ENCODE results near the gene LHFPL2. TPM values are rescaled to one million over a fixed set of nuclear protein-coding genes. Genes with fewer than 3 reads are reported as not detected.

The LHFPL2 gene
- polyA plus RNA-seq, 3 donors, result 3.7 to 11.6 (median 7.3) TPM

- 50% methylated on average over 1 of the region's 5 CpGs for WGBS (ENCODE audit: insufficient coverage)
- no peaks in the 10 kb centered on the region for H3K79me2 ChIP-seq (ENCODE audit: insufficient read depth, low read length)
- Mint-ChIP-seq H3K27me3 (ENCODE audit: low read depth in 3 of 3) (peaks cover 0 to 4% (median 3%) of the 10 kb centered on the region in 3 donors), H3K4me3 (no peak overlapping the region), H3K9me3 (no peaks in the 10 kb centered on the region), H3K27ac (peak overlapping the region in 1 of 7 donors; percentile 4), H3K4me1 (peaks cover 66% of the 10 kb centered on the region), H3K36me3 (peaks cover 0 to 6% of the 10 kb centered on the region in 2 donors)
- DNase-seq, result peak in 2 of 3 donors; percentile 48 to 64
- no peak overlapping the region for H2AFZ ChIP-seq (ENCODE audit: insufficient read depth, low read depth, low read length, poor library complexity, severe bottlenecking)
- H3K27ac ChIP-seq (ENCODE audit: low read depth in 1 of 2, low read length in 2 of 2), result no peak overlapping the region
- TF ChIP-seq, protein P1, sequence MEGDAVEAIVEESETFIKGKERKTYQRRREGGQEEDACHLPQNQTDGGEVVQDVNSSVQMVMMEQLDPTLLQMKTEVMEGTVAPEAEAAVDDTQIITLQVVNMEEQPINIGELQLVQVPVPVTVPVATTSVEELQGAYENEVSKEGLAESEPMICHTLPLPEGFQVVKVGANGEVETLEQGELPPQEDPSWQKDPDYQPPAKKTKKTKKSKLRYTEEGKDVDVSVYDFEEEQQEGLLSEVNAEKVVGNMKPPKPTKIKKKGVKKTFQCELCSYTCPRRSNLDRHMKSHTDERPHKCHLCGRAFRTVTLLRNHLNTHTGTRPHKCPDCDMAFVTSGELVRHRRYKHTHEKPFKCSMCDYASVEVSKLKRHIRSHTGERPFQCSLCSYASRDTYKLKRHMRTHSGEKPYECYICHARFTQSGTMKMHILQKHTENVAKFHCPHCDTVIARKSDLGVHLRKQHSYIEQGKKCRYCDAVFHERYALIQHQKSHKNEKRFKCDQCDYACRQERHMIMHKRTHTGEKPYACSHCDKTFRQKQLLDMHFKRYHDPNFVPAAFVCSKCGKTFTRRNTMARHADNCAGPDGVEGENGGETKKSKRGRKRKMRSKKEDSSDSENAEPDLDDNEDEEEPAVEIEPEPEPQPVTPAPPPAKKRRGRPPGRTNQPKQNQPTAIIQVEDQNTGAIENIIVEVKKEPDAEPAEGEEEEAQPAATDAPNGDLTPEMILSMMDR (IDR thresholded peaks at IDR 0.05), result peak; percentile 59
- H3K36me3 ChIP-seq (replicated peaks in 1 of 2; ENCODE audit: control insufficient read depth in 1 of 2, insufficient read depth in 2 of 2, low read length in 2 of 2), result no peaks in the 10 kb centered on the region
- no peaks in the 10 kb centered on the region for H3K9me3 ChIP-seq (replicated peaks in 1 of 2; ENCODE audit: control insufficient read depth in 1 of 2, insufficient read depth in 1 of 2, low read length in 2 of 2)
- H3K4me1 ChIP-seq (ENCODE audit: control insufficient read depth in 1 of 2, insufficient read depth in 2 of 2, low read length in 2 of 2), result peaks cover 56 to 58% of the 10 kb centered on the region in 2 donors
- H3K27me3 ChIP-seq (ENCODE audit: control insufficient read depth in 2 of 2, insufficient read depth in 2 of 2, low read length in 2 of 2), result no peaks in the 10 kb centered on the region
- H3K9ac ChIP-seq (ENCODE audit: insufficient read depth, low read length, poor library complexity, severe bottlenecking), result no peak overlapping the region
- H3K4me2 ChIP-seq (replicated peaks; ENCODE audit: extremely low read depth, low read length, poor library complexity, severe bottlenecking), result no peak overlapping the region
- H3K4me3 ChIP-seq (replicated peaks in 1 of 3; ENCODE audit: low read depth in 2 of 3, low read length in 3 of 3), result no peak overlapping the region
- intact Hi-C loops (cut with micrococcal nuclease), result no loop called here
- H4K20me1 ChIP-seq (ENCODE audit: insufficient read depth, low read length), result no peaks in the 10 kb centered on the region
Observed at GRCh38 chr5:78537821-78538220, 110.8 kb downstream of the LHFPL2 start.

- 75% methylated on average over 4 of the region's 5 CpGs for WGBS (ENCODE audit: insufficient coverage)
- Histone ChIP-seq H3K9ac (ENCODE audit: insufficient read depth, low read length, poor library complexity, severe bottlenecking) (no peak overlapping the region), H3K4me1 (ENCODE audit: control insufficient read depth in 1 of 2, insufficient read depth in 2 of 2, low read length in 2 of 2) (peaks cover 53 to 58% of the 10 kb centered on the region in 2 donors), H3K36me3 (replicated peaks in 1 of 2; ENCODE audit: control insufficient read depth in 1 of 2, insufficient read depth in 2 of 2, low read length in 2 of 2) (no peaks in the 10 kb centered on the region), H3K4me2 (replicated peaks; ENCODE audit: extremely low read depth, low read length, poor library complexity, severe bottlenecking) (no peak overlapping the region), H3K27me3 (ENCODE audit: control insufficient read depth in 2 of 2, insufficient read depth in 2 of 2, low read length in 2 of 2) (no peaks in the 10 kb centered on the region), H3K27ac (ENCODE audit: low read depth in 1 of 2, low read length in 2 of 2) (no peak overlapping the region), H3K79me2 (ENCODE audit: insufficient read depth, low read length) (no peaks in the 10 kb centered on the region), H4K20me1 (ENCODE audit: insufficient read depth, low read length) (no peaks in the 10 kb centered on the region), H3K4me3 (replicated peaks in 1 of 3; ENCODE audit: low read depth in 2 of 3, low read length in 3 of 3) (no peak overlapping the region), H2AFZ (ENCODE audit: insufficient read depth, low read depth, low read length, poor library complexity, severe bottlenecking) (no peak overlapping the region), H3K9me3 (replicated peaks in 1 of 2; ENCODE audit: control insufficient read depth in 1 of 2, insufficient read depth in 1 of 2, low read length in 2 of 2) (no peaks in the 10 kb centered on the region)
- no peak overlapping the region for H3K4me3 Mint-ChIP-seq
- TF ChIP-seq, protein P1 (IDR thresholded peaks at IDR 0.05), result no peak
- no peak for DNase-seq
- intact Hi-C loops (cut with micrococcal nuclease), result no loop called here
- peaks cover 67% of the 10 kb centered on the region for H3K4me1 Mint-ChIP-seq
- H3K9me3 Mint-ChIP-seq, result no peaks in the 10 kb centered on the region
- peaks cover 0 to 3% (median under 1%) of the 10 kb centered on the region in 3 donors for H3K27me3 Mint-ChIP-seq (ENCODE audit: low read depth in 3 of 3)
- peaks cover 0 to 6% of the 10 kb centered on the region in 2 donors for H3K36me3 Mint-ChIP-seq
- peak overlapping the region in 2 of 7 donors; percentile 46 to 75 for H3K27ac Mint-ChIP-seq
Observed at GRCh38 chr5:78537411-78537810, 111.2 kb downstream of the LHFPL2 start.

Measured in CD14-positive monocyte (primary cell).